RKO (cell line): ENCODE data around the gene TRAPPC10.
A peak's percentile ranks its signal among the peaks of the same experiment; 100 is the strongest.

ENCODE experiments used
- DNase-seq: peaks from one replicate; pipeline ENCODE4 v3.0.0-alpha.2; 2016; ENCODE audit warnings: low spot score

Gene TRAPPC10

GRCh38 chr21:44005071-44005470, 7.0 kb upstream of the TRAPPC10 start:
- DNase-seq, result no peak

- DNase-seq, result no peak
These were observed 6.5 kb upstream of the TRAPPC10 start for GRCh38 chr21:44005593-44005992.

- peak; percentile 33 for DNase-seq
These were observed 6.0 kb upstream of the TRAPPC10 start for GRCh38 chr21:44006017-44006619.

- DNase-seq, result no peak
These were observed 5.5 kb upstream of the TRAPPC10 start for GRCh38 chr21:44006656-44007055.

- DNase-seq, result no peak
These were observed 1.7 kb upstream of the TRAPPC10 start for GRCh38 chr21:44010429-44010828.

GRCh38 chr21:44011123-44011522, 986 bp upstream of the TRAPPC10 start:
- no peak for DNase-seq

- DNase-seq, result peak; percentile 77
These were observed 618 bp downstream of the TRAPPC10 start for GRCh38 chr21:44012474-44013379.

- peak; percentile 34 for DNase-seq
These were observed 1.4 kb downstream of the TRAPPC10 start for GRCh38 chr21:44013380-44014088.

GRCh38 chr21:44017601-44018000, 5.5 kb downstream of the TRAPPC10 start:
- DNase-seq, result no peak

GRCh38 chr21:44018127-44018526, 6.0 kb downstream of the TRAPPC10 start:
- no peak for DNase-seq

- no peak for DNase-seq
These were observed 6.9 kb downstream of the TRAPPC10 start for GRCh38 chr21:44018813-44019567.

GRCh38 chr21:44019568-44019958, 7.5 kb downstream of the TRAPPC10 start:
- DNase-seq, result no peak

GRCh38 chr21:44020551-44020950, 8.4 kb downstream of the TRAPPC10 start:
- no peak for DNase-seq

GRCh38 chr21:44021064-44021463, 9.0 kb downstream of the TRAPPC10 start:
- DNase-seq, result no peak

- DNase-seq, result no peak
These were observed 12.1 kb downstream of the TRAPPC10 start for GRCh38 chr21:44024257-44024656.

- no peak for DNase-seq
These were observed 12.8 kb downstream of the TRAPPC10 start for GRCh38 chr21:44024887-44025353.

- no peak for DNase-seq
These were observed 15.6 kb downstream of the TRAPPC10 start for GRCh38 chr21:44027607-44028286.

GRCh38 chr21:44028287-44028659, 16.2 kb downstream of the TRAPPC10 start:
- no peak for DNase-seq

GRCh38 chr21:44029460-44030087, 17.5 kb downstream of the TRAPPC10 start:
- DNase-seq, result no peak

GRCh38 chr21:44035244-44035643, 23.1 kb downstream of the TRAPPC10 start:
- no peak for DNase-seq

GRCh38 chr21:44038063-44038462, 26.0 kb downstream of the TRAPPC10 start:
- DNase-seq, result no peak
